ENCODE data around the gene TTYH1.

DNA sequence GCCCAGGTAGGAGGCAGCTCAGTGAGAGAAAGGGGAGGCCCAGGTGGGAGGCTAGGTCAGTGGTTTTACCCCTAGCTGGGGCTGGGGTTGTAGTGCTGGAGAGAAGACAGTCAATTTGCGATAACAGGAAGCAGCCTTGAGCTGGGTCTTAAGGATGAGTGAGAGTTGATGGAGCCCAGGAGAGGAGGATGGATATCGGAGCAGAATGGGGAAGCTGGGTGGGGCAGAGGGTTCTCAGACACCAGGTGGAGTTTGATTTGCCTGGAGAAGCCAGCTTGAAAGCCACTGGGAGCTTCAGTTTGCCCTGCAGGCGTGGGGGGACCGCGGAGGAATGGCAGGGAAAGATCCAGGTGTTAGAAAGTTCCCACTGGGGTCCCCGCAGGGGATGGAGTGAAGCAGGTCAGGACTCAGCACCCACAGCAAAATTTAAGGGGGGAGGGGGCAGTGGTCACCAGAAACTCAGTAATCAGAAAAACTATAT, 58.7 kb downstream of the TTYH1 start:
- TF ChIP-seq RAD21 (CRISPR knock-in tag; conservative IDR thresholded peaks at IDR 0.05 in 1 of 2, IDR thresholded peaks at IDR 0.05 in 1 of 2) (no peak), HDAC6 (IDR thresholded peaks at IDR 0.05; ENCODE audit: low read depth, low read length) (no peak)

Measured in K562 (cell line).